NT2/D1 (cell line): ENCODE measurements around the gene SRGN.

Experiments used
- YY1 ChIP-seq: IDR thresholded peaks from 2 replicates; pipeline ENCODE4 v1.6.1; 2011; ENCODE audit not compliant: insufficient read length, insufficient read depth
- ZNF274 ChIP-seq: IDR thresholded peaks from 2 replicates; pipeline ENCODE4 v1.6.1; 2011; ENCODE audit warnings: mild to moderate bottlenecking, low read depth, low read length

DNA sequence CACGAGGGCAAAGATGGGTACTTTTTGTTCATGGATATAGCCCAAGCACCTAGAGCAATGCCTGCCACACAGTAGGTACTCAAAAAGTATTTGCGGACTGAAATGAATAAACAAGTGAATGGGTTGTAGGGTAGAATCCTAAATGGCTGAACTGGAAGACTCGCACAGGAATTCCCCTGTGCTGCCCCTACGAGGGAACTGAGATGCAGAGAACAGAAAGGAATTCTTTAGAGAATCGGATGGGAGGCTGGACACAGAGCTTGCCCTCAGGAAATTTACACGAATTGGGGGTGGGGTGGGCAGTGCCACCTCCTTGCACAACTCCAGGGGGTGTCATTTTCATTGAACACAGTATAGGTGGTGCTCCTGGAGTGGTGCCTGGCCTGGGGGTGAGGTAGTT, 35.2 kb upstream of the SRGN start:
- TF ChIP-seq YY1 (no peak), ZNF274 (no peak)
